Stimulated activated CD4-positive, alpha-beta T cell treated with anti-CD3 and anti-CD28 coated beads, TNF-alpha, amount 100 ng/mL, for 48 hours (primary cell): ENCODE results near the gene LOXL3.

Experiments used
- DNase-seq, 3 donors: peaks; one replicate each; pipeline ENCODE4 v3.0.0-alpha.2; 2020; ENCODE audit warnings: low read depth in 3 of 3

LOXL3 gene

DNA sequence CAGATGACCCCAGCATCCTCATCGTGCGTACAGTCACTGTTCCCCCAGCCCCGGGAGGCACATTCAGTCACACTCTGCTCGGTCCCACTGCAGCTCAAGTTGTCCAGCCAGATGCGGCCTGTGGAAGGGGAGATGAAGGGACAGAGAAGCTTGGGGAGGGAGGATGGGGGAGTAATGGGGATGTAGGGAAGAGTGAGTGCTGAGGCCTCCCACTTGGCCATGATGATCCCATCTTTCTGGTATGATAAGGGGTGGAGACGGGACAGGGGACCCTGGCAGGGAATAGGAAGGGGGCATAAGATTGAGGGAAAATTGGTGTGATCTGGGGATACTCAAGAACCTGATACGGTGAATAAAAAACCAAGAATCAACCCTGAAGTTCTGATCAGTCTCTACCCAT, 3.5 kb downstream of the LOXL3 start:
- no peak for DNase-seq

DNA sequence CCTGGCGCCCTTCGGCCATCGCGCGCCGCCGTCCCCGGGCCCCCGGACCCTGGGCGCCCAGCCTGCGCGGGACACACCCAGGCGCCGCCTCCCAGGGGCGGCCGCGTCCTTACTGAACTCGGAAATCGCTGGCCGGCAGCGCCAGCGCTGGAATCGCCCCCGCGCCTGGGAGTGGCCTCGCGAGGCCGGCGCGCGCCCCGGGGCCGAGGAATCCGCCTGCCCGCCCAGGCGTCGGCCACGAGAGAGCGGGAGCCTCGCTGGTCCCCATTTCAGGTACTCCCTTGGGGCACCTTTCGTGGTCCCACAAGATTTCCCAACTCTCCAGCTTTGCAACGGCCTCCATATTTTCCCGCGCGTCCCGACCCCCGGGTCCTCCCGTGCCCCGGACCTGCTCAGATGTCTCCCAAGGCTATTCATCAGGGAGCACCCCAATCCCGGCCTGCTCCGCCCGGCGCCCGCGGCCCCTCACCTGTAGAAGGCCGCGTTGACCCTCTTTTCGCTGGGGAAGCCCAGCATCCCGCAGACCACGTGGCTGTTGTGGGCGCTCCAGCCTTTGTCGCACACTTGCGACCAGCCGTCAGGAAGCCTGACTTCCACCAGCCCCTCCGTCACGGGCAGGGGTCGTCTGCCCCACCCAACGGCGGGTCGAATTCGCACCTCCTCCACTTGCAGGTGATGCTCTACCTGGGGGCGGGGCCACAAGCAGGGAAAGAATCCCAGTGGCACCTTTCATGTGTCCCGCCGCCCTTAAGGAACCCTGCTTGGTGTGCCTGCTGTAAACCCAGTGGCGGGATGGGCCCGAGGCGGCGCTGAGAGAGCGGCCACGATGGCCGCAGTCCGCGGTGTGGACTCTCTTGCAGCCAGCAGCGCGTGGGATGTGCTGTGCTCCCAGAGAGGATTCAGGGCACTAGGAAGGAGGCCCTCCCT, 4.6 kb downstream of the LOXL3 start:
- no peak for DNase-seq

DNA sequence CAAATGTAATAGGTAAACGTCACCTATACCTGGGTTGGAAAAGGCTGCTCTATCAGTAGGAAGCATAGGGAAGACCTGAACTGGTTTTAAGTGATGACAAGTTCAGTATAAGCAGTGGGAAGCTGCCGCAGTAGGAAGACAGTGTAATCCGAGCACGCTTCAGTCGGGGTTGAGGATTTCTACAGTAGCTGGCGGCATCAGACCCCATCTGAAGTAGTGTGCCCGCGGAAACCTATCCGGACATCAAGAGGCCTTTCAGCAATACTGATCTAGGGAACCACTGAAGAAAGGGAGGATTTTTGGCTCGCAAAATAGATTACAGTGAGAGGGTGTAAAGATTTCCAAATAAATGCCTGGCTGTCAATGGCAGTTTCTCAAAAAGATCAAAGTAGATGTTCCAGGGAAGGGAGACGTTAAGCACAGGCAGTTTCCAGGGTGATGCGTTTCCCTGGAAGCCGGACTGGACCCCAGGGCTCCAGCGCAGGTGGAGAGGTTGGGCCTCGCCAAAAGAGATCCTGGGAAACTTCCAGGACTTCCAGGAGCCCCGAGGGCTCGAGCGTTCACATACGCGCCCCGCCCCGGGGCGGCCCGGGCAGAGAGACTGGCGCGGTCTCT, 5.3 kb downstream of the LOXL3 start:
- DNase-seq, result no peak

DNA sequence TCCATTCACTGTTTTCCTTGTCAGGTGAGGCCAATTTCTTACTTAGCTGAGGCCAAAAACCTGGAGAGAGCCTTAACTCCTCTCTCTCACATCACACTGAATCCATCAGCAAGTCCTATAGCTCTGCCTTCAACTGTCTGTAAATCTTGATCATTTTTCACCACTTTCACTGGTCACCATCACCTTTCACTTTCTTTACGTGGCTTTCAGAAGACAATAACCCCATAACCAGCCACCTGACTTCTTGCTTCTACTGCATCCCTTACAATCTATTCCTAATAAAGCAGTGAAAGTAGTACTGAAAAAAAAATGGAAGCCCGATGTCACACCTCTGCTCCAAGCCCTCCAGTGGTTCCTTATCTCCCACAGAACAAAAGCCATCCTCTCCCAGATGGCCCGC, 7.7 kb downstream of the LOXL3 start:
- no peak for DNase-seq

DNA sequence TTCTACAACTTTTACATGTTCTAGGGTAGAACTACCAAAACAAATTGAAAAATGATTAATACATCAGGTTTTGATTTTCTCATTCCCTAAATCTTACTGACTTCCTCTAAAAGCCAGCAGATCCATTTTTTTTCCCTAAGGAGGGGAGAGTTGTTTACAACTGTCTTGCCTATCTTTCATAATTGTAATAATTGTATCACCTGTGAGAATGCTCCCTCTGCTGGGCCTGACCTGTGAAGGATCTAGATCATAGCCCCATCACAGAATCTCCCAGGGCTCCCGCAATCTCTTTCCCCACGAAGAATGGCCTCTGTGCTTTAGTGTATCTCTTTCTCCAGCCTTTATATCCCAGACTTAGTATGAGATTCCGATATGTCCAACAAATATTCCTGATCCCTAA, 9.1 kb downstream of the LOXL3 start:
- no peak for DNase-seq

DNA sequence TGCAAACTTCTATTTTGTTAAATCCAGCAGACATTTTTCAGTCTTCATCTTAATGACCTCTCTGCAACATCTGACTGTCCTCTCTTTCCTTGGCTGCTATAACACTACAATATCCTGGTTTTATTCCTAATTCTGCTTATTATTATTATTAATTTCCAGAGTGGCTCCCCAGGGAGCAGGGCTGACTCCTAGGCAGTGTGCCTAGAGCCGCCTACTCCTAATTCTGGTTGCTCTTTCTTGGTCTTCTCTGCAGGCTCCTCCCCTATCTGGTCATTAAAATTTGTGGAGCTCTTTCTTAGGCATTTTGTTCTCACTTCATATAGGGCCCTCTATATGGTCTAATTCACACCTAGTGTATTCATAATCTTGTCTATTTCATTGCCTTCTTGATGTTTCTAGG, 10.8 kb downstream of the LOXL3 start:
- no peak for DNase-seq

DNA sequence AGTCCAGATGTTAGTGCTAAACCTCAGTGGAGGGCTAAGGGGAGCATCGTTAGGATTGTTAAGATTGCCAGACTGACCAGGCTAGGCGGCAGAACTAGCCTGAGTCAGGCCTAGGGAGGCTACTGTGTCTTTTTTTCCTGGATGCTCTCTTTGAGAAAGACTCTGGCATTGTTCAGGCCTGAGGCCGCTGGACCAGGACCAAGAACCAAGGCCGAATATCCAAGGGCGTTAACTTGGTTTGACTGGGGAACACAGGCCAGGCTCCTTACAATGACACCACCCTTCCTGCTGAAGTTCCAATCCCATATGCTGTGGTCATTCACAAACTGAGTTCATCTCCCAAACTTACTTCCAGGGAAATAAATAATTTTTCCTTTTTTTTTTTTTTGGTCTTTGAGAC, 13.5 kb downstream of the LOXL3 start:
- no peak for DNase-seq

DNA sequence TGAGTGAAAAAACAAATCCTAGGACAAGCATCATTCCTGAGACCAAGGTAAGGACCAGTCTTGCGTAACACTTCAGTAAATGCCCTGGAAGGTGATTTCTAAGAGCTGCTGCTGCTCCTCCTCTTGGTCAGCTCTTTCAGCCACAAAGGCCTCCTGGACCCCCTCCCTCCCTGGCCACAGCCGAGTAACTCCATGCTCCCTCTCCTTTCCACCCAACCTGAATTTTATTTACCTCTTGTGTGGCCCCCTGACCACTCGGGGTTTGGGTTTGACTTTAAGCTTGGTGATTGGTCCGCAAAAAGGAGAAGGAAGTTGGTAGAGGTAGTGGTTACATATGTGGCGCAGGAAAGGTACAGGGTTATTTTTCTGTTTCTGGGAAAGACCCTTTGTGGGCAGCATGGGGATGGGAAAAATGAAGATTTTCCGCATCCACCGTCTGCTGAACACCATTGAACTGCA, 14.8 kb downstream of the LOXL3 start:
- DNase-seq, result no peak

DNA sequence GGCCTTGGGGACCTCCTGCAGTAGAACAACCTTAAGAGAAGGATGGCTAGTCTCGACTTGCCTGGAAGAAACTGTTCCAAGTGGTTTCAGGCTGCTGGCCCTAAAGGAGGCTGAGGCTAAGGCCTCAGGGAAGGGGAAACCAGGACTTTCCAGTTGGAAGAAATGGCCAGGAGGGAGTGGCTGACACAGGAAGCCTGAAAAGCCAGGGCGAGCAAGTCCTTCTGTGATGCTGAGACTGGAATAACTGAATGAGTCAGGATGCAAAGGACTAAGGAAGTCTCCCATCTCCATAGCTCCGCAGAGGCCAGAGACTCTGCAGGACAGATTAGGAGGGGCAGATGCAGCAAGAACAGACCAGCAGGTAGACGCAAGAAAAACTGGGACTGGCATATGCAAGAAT, 16.6 kb downstream of the LOXL3 start:
- no peak for DNase-seq

DNA sequence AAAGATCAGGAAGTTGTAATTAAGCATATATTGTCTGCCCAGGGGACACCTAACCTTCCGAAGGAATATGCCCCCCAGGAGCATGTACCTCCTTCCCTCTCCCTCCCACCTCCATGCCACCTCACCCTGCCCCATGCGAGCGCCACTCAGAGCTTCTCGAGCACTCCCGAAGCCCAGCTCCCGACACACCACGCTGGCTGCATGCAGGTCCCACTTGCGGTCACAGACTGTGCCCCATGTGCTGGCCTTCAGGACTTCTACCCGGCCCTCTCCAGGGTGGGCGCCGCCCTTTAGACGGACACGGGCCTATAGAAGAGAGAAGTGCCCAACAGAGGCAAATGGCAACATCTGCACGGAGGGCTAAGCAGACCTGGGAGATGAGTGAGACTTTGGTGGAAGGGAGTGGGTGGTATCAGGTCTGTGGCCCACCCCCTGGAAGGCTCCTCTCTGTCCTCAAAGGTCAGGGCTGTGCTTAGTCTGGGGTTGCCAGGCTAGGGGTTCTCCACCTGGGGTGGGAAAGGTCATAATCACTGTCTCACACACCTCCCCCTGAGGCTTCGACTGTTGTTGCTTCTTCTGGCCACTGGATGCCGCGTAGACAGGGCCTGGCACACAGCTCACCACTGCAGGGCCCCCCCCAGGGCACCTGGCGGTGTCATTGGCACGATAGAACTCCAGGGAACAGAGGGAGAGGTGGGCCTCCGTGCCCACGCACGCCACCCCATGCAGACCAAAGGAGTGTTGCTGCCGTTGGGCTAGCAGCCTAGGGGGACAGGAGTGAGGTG, 17.4 kb downstream of the LOXL3 start:
- no peak for DNase-seq

DNA sequence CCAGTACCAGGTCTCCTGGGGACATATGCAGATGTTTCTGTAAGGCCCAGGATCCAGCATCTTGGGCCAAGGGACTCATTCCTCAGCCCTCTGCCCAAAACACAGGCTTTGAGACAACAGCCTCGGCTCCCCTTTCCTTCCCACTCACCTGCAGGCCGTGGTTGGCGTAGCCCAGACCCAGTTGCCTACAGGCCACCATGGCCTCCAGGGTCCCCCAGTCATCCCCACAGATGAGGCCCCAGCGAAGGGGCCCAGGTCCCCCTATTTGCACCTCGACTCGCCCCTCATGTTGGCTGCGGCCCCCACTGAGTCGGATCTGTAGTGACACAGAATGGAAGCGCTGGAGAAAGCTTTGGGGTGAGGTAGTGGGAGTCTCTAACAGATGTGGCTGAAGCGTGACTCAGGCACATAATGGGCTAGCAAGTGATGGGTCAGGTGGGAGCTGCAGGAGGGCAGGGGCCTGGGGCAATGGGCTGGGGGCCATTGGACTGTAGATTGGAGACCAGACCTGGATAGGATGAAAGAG, 18.2 kb downstream of the LOXL3 start:
- no peak for DNase-seq

DNA sequence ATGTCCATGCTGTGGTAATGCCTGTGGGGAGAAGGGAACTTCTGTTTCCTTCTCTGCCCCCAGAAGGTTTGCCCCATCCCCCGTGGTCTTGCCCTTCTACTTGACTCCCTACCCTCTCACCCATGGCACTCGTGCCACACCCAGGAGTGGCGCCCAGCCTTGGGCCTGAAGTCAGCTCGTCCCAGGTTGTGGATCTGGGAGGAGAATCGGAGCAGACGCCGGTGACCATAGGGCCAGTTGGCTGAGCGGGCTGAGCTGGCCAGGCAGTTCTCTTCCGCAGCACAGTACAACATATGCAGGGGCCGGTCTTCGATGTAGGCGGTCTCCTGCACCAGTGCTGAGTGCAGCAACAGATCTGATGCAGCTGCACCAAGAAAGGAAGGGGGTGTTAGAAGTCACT, 19.3 kb downstream of the LOXL3 start:
- no peak for DNase-seq

DNA sequence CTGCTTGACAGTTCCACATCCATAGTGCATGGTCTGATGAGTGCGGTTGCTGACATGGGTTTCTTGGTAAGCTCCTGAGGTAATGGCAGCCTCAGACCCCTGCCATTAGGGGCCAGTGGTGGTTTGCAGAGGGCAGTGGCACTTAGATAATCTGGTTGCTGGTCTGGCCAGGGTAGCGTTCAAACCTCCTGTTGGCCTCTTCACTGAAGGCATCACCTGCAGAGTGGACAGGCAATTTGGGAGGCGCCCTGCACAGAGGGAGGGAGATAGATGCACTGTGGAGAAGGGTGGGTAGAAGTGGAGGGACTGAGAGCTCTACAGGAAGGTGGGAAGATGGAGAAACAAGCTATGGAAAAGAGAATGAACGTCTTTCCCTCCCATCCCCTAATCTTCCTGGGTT, 20.3 kb downstream of the LOXL3 start:
- no peak for DNase-seq

DNA sequence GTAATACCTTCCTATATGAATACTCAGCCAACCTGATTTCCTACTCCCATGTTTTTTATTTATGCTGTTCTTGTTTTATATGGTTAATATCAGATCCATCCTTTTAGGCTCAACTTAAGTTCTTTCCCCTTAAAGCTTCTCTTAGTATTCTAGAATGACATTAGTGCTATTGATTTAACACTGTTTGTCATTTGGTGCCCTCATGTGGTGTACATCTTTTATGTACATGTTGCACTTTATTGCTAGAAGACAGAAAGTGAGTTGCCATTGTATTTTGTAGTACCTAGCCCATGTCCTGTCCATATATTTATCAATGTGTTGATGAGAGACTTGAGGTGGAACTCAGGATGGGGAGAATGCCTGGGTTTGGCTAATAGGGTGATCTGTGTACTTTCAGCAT, 21.5 kb downstream of the LOXL3 start:
- no peak for DNase-seq

DNA sequence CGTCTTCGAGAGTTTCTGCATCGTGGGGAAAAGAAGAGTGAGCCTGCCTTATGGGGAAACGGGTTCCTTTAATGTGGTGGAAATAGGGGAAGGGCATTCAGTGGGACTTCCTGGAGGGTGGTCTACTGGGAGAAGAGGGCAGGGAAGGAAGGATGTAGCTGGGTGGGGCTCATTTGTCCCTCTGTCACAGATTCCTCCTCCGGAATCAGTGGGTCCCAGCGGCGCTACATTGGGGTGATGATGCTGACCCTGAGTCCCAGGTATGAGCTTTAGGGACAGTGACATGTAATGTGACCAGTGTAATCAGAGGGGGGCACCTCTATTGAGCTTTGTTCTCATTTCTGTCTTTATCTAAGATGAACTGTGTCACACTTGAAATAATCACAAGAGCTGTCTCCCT, 22.1 kb downstream of the LOXL3 start:
- DNase-seq, result no peak

DNA sequence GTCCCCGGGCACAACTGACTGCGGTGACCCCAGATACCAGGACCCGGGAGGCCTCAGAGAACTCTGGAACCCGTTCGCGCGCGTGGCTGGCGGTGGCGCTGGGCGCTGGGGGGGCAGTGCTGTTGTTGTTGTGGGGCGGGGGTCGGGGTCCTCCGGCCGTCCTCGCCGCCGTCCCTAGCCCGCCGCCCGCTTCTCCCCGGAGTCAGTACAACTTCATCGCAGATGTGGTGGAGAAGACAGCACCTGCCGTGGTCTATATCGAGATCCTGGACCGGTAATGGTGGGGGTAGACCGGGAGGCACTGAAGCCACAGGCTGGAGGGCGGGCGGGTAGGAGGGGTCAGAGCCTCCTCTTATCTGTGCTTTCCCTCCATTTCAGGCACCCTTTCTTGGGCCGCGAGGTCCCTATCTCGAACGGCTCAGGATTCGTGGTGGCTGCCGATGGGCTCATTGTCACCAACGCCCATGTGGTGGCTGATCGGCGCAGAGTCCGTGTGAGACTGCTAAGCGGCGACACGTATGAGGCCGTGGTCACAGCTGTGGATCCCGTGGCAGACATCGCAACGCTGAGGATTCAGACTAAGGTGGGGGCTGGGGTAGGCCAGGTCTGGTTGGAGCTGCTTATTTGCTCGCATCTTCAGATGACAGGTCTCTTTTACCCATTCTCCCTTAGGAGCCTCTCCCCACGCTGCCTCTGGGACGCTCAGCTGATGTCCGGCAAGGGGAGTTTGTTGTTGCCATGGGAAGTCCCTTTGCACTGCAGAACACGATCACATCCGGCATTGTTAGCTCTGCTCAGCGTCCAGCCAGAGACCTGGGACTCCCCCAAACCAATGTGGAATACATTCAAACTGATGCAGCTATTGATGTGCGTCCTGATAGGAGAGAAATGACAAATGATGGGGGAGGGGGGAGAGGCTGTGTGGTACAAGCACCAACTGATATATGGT, 23.2 kb downstream of the LOXL3 start:
- DNase-seq, result no peak

DNA sequence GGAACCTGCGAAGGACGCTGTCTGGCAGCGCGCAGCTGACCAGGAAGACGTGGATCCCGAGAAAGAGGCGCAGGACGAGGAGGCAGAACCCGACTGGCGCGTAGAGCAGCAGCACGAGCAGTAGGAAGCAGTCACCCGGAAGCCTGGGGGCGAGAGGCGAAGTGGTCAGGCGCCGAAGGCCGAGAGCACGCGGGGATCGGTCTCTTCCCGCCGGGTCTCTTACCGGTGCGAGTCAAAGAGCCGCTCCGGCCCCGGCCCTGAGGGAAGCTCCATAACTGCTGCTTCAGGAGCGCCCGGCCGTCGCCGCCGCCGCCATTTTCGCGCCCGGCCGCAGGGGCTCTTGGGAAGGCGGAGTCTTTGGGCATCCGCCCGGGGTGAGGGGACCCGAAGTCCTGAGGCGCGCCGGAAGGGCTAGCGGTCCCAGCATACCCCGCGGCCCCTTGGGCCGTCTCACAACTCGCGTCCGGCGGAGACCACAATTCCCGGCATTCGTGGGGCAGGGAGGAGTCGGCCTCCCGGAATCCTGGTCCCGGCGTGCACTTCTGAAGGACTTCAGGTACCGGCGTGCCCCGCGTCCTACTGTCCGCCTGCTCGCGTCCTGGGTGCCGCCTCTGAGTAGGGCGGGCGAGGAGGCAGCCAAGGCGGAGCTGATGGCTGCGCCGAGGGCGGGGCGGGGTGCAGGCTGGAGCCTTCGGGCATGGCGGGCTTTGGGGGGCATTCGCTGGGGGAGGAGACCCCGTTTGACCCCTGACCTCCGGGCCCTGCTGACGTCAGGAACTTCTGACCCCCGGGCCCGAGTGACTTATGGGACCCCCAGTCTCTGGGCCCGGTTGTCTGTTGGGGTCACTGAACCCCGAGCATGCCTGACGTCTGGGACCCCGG, 24.1 kb downstream of the LOXL3 start, which contains the start of the genes AUP1 and HTRA2:
Gene AUP1 (minus strand): TSS at position 350 of the 882 bp plus-strand sequence. CDS start 77 bp downstream, at position 273.
Gene HTRA2 (plus strand): TSS at position 577 of the 882 bp plus-strand sequence. CDS start 74 bp downstream, at position 651.
- peak; percentile 87 to 94 (median 91) for DNase-seq

DNA sequence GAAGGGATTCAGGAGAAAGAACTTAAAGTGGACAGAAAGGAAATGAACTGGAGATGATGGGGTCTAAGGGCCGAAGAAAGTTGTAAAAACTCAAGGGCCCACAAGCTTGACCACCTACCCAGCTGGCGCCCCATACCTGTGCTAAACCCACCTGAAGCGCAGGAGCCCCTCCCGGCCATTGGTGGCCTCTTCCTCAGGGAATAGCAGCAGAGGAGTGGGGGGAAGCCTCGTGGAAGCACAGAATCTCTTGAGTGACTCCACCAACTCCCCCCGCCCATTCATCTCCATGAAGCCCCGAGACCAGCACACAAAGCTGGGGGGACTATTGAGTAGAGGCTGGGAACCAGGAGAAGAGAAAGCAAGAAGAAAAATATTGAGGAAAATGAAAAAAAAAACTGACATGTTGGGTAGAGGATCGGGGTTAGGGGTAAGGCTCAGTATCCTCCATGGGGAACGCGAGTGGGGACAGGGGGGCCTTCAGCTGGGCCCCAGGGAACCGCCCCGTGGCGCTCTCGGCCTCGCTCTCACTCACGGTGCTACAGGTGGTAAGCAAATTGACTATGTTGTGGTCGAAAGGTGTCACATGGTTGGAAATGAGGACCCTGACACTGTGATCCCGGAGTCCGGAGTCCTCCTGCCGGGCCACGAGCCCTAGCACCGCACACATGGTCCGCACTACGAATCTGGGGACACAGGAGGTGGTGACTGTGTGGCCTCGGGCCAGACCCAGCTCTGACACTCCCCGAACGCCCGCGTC, 25.0 kb downstream of the LOXL3 start:
- no peak for DNase-seq

DNA sequence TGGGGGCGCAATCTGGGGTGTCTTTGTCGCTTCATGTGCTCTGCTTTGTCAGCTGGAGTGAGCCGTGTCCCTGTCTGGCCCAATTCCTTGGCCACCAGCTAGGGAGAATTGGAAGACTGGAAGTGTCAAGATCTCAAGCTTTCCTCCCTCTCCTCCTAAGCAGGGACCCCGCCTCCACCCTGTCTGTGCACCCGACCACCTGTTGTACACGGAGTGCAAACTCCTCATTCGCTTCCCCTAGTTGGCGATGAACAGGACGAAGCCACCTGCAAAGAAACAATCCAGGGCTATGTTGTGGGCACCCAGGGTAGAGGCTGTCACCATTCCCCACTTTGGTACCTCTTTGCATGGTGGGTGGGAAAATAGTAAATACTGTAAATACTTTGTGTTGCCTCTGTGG, 26.0 kb downstream of the LOXL3 start:
- no peak for DNase-seq
